Fibroblast of villous mesenchyme (primary cell): Measurements from ENCODE around the gene ZNF785. TPM values are rescaled to one million over a fixed set of nuclear protein-coding genes. Genes with fewer than 3 reads are reported as not detected.
A peak's percentile ranks its signal among the peaks of the same experiment; 100 is the strongest.

Experiments
- DNase-seq: peaks from one replicate; pipeline ENCODE4 v3.0.0-alpha.2; 2010; ENCODE audit warnings: low read depth
- H3K4me3 ChIP-seq: 2 replicates; pipeline ENCODE4 v1.5.1; 2011; ENCODE audit warnings: low read depth, mild to moderate bottlenecking, low read length
- total RNA-seq: library from RNA; depleted of rRNA; stranded (reverse); fragments of >200 nt; gene quantifications from 2 replicates; pipeline ENCODE4 v1.2.3, GENCODE V29; 2012
- TF ChIP-seq, protein P1 (sequence below): IDR thresholded peaks from 2 replicates; pipeline ENCODE4 v1.5.1; 2012; ENCODE audit warnings: low read depth, mild to moderate bottlenecking, low read length; ENCODE audit not compliant: insufficient read depth

ZNF785 gene
- total RNA-seq, 1 donor = 13.0 TPM

GRCh38 chr16:30622455-30623032, 37.0 kb upstream of the ZNF785 start:
- TF ChIP-seq, protein P1, sequence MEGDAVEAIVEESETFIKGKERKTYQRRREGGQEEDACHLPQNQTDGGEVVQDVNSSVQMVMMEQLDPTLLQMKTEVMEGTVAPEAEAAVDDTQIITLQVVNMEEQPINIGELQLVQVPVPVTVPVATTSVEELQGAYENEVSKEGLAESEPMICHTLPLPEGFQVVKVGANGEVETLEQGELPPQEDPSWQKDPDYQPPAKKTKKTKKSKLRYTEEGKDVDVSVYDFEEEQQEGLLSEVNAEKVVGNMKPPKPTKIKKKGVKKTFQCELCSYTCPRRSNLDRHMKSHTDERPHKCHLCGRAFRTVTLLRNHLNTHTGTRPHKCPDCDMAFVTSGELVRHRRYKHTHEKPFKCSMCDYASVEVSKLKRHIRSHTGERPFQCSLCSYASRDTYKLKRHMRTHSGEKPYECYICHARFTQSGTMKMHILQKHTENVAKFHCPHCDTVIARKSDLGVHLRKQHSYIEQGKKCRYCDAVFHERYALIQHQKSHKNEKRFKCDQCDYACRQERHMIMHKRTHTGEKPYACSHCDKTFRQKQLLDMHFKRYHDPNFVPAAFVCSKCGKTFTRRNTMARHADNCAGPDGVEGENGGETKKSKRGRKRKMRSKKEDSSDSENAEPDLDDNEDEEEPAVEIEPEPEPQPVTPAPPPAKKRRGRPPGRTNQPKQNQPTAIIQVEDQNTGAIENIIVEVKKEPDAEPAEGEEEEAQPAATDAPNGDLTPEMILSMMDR = no peak
- no peak for DNase-seq
- H3K4me3 ChIP-seq = no peak overlapping the region

- TF ChIP-seq, protein P1 = no peak
- no peak overlapping the region for H3K4me3 ChIP-seq
- DNase-seq = no peak
Observed at GRCh38 chr16:30621765-30622164, 36.3 kb upstream of the ZNF785 start.

DNA sequence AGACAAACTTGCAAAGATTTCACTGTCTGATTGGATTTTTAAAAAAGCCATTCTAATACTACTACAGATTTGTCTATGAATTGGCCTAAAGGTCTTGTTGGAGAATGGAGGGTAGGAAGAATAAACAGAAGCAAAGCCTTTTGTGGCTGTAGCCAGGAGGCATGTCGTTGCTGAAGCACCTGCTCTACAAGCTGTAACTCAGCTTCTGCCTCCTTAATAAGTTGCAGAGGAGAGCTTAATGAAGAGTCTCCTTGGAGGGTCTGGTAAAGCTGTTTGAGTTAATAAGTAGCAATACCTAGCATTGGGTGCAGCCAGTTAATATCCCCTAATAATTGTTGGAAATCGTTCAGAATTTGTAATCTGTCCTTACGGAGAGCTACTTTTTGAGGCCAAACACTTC, 34.7 kb upstream of the ZNF785 start:
- no peak overlapping the region for H3K4me3 ChIP-seq
- no peak for DNase-seq
- TF ChIP-seq, protein P1 = no peak

DNA sequence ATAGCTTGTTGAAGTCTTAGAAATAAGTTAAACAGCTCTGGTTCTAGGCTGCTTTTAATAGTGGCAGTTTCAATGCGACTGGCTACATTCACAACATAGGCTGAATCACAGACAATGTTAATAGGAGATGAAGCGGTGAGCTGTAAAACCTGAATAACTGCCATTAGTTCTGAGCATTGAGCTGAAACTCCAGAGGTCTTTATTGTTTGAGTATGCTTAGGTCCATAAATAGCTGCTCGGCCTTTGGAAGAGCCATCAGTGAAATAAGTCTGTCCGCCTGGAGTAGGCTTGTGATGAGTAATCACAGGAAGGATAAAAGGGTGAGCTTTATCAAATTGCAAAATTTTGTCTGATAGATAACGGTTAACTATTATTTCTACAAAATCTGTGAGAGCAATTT, 34.1 kb upstream of the ZNF785 start:
- TF ChIP-seq, protein P1 = no peak
- no peak overlapping the region for H3K4me3 ChIP-seq
- DNase-seq = no peak

DNA sequence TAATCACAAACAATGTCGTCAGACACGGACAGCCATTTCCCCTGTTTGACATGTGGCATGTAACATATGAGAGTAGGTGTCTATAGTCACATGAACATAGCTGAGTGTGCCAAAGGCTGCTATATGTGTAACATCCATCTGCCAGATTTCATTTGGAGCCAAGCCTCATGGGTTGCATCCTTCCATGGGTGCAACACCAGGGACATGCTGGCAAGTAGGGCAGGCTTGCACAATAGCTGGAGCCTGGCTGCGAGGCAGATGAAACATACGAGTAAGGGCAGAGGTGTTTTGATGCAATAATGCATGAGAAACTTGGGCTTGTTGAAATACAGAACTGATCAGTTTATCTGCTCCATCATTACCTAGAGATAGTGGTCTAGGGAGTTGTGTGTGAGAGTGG, 33.7 kb upstream of the ZNF785 start:
- H3K4me3 ChIP-seq = no peak overlapping the region
- TF ChIP-seq, protein P1 = no peak
- DNase-seq = peak; percentile 25

DNA sequence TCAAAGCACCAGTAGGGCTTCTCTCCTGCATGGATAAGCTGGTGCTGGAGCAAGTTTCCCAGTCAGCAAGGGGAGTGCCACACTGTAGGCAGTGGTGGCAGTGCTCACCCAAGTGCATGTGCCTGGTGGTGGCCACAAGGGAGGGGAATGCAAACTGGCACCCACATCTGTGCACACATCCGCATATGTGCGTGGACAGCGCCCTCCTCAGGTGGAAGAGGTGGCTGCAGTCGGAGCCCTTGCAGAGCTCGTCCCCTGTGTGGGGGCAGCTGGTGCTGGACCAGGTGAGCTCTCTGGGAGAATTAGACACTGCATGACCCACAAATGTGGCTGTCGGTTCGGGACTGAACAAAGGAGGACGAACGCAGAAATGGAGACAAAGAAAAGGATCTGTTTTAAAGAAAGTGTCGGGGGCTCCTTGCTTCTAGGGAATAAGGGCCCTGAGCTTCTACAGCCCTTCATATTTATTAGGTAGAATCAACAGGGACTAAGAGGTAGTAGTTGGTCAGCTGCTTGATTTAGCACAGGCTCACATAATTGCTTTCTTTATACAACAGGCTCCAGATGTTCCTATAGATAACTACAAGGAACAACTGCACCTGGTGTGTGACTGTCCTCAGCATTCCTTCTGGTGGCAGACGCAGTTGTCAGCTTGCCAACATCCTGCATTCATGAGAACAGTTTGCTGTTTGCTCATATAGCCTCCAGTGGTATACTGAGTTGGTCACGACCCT, 30.0 kb upstream of the ZNF785 start:
- no peak overlapping the region for H3K4me3 ChIP-seq
- peak; percentile 42 for DNase-seq
- TF ChIP-seq, protein P1 = peak; percentile 67
